RWPE2 (cell line): ENCODE results near the gene GFY.

Source experiments
- ATAC-seq: fragments of 200-7000 bp; cut with Tn5 transposase; 3 replicates; pipeline ENCODE4 v1.9.1; 2021; ENCODE audit warnings: low read depth
- DNase-seq: peaks from one replicate; pipeline ENCODE4 v3.0.0-alpha.2; 2020; ENCODE audit warnings: low spot score
- H3K27ac ChIP-seq: fragments of 450-650 bp; 2 replicates; pipeline ENCODE4 v1.5.1; 2017; ENCODE audit warnings: mild to moderate bottlenecking; ENCODE audit not compliant: poor library complexity, severe bottlenecking
- H3K27me3 ChIP-seq: fragments of 250-450 bp; sonication (Bioruptor Pico); 2 replicates; pipeline ENCODE4 v1.5.1; 2021; ENCODE audit warnings: mild to moderate bottlenecking, moderate library complexity; ENCODE audit not compliant: insufficient read depth, poor library complexity, severe bottlenecking
- H3K36me3 ChIP-seq: fragments of 250-450 bp; sonication (Bioruptor Pico); 2 replicates; pipeline ENCODE4 v1.5.1; 2020; ENCODE audit warnings: low read depth, mild to moderate bottlenecking, moderate library complexity
- H3K4me1 ChIP-seq: fragments of 250-450 bp; sonication (Bioruptor Pico); 2 replicates; pipeline ENCODE4 v1.5.1; 2021; ENCODE audit warnings: mild to moderate bottlenecking, moderate library complexity; ENCODE audit not compliant: insufficient read depth, poor library complexity, severe bottlenecking
- H3K4me3 ChIP-seq: fragments of 250-450 bp; sonication (Bioruptor Pico); 2 replicates; pipeline ENCODE4 v1.5.1; 2021; ENCODE audit warnings: mild to moderate bottlenecking, moderate library complexity; ENCODE audit not compliant: severe bottlenecking
- H3K9me3 ChIP-seq: fragments of 250-450 bp; sonication (Bioruptor Pico); 2 replicates; pipeline ENCODE4 v1.5.1; 2021; ENCODE audit warnings: mild to moderate bottlenecking, moderate library complexity; ENCODE audit not compliant: severe bottlenecking
- TF ChIP-seq, protein P1 (sequence below): fragments of 450-650 bp; IDR thresholded peaks from one replicate; pipeline ENCODE4 v1.5.1; 2017; ENCODE audit warnings: mild to moderate bottlenecking, moderate library complexity; ENCODE audit not compliant: poor library complexity, severe bottlenecking

The GFY gene

DNA sequence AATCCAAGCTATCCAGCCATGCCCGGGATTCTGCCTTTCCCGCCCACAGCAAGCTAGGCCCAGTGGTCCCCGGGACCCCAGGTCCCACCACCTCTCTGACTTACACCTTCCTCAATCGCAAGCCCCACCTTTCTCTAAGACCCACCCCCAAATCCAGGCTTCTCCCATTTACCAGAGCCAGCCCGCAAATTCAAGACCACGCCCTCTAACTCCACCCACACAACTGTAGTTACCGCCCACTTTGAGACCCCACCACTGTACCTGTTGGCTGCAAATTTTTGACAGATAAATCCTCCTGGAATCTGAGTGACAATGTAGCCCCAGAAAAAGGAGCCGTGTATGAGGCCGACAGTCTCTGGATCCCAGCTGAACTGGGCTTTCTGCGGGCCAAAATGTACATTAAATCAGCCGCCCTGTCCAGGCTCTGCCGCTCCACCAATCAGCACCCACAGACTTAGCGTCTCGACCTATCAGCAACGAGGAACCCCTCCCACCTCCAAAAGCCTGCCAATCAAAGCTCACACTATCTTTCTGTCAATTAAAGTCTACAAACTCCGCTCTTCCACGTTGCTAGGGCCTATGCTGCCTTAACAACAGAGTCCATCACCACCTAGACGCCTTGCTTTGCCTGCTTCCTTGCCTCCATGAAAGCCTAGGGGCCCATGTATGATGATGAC lies 9.9 kb downstream of the GFY start:
- peaks cover 94% of the 10 kb centered on the region for H3K27me3 ChIP-seq
- ATAC-seq (no peak), DNase-seq (no peak)
- no peak overlapping the region for H3K4me3 ChIP-seq
- no peaks in the 10 kb centered on the region for H3K36me3 ChIP-seq
- no peaks in the 10 kb centered on the region for H3K9me3 ChIP-seq
- TF ChIP-seq, protein P1, sequence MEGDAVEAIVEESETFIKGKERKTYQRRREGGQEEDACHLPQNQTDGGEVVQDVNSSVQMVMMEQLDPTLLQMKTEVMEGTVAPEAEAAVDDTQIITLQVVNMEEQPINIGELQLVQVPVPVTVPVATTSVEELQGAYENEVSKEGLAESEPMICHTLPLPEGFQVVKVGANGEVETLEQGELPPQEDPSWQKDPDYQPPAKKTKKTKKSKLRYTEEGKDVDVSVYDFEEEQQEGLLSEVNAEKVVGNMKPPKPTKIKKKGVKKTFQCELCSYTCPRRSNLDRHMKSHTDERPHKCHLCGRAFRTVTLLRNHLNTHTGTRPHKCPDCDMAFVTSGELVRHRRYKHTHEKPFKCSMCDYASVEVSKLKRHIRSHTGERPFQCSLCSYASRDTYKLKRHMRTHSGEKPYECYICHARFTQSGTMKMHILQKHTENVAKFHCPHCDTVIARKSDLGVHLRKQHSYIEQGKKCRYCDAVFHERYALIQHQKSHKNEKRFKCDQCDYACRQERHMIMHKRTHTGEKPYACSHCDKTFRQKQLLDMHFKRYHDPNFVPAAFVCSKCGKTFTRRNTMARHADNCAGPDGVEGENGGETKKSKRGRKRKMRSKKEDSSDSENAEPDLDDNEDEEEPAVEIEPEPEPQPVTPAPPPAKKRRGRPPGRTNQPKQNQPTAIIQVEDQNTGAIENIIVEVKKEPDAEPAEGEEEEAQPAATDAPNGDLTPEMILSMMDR = no peak
- no peak overlapping the region for H3K27ac ChIP-seq
- H3K4me1 ChIP-seq = no peaks in the 10 kb centered on the region

DNA sequence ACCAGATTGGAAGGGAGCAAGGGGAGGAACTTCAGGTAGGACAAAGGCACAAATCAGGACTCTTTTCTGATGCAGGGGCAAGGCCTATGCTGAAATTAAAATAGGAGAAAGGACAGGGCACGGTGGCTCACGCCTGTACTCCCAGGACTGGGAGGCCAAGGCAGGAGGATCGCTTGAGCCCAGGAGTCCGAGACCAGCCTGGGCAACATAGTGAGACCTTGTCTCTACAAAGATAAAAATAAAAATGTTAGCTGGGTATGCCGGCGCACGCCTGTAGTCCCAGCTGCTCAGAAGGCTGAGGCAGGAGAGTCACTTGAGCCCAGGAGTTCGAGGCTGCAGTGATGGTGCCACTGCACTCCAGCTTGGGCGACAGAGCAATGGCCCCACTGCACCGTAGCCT lies 10.5 kb downstream of the GFY start:
- Histone ChIP-seq H3K4me1 (no peaks in the 10 kb centered on the region), H3K27ac (no peak overlapping the region), H3K36me3 (no peaks in the 10 kb centered on the region), H3K27me3 (peaks cover 96% of the 10 kb centered on the region), H3K4me3 (no peak overlapping the region), H3K9me3 (no peaks in the 10 kb centered on the region)
- no peak for DNase-seq
- TF ChIP-seq, protein P1 = no peak
- ATAC-seq = no peak

DNA sequence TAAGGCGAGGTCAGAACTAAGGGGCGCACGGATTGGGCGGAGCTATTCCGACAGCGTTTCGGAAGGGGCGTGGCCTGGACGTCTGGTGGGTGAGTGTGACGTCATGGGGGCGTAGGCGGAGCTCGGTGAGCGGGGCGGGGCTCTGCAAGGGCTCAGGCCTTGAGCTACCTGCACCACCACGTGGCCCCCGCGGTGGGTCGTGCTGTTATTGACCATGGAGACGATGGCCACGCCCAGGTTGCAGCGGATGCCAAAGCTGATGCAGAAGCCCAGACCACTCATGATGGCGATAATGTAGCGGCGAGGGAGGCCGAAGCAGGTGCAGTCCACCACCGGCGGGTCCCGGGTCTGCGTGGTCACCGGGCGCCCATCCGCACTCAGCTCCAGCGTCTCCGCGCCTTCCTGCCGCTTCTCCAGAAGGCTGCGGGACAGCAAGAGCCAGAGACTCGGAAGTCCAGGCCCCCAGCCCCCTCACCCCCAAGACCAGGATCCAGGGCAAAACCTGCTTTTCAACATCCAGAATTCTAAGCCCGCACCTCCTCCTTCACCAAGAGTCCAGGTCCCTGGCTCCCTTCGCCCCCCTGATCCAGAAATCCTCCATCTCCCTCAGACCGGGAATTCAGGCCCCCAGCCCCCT lies 11.3 kb downstream of the GFY start:
- no peak overlapping the region for H3K4me3 ChIP-seq
- peaks cover 95% of the 10 kb centered on the region for H3K27me3 ChIP-seq
- no peak for ATAC-seq
- no peak for DNase-seq
- no peaks in the 10 kb centered on the region for H3K9me3 ChIP-seq
- TF ChIP-seq, protein P1 = no peak
- H3K4me1 ChIP-seq = no peaks in the 10 kb centered on the region
- H3K27ac ChIP-seq = no peak overlapping the region
- H3K36me3 ChIP-seq = no peaks in the 10 kb centered on the region

DNA sequence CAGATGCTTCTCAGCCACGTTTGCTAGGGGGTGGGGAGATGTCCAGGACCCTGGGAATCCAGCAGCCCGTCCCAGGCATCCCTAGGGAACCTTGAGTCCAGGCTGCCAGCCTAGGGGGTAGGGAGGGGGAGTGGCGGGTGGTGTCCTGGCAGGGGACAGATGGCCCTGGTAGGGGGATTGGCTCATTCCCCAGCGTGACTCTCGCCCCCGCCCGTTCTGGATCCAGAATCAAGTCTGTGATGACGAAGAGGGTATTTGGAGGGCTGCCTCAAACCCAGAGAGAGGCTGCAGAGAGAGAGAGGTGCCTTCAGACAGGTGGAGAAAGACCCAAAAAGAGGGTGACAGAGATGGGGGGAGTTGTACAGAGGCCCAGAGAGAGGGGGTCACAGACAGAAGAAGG lies 12.0 kb downstream of the GFY start:
- Histone ChIP-seq H3K27me3 (peaks cover 95% of the 10 kb centered on the region), H3K27ac (no peak overlapping the region), H3K4me1 (no peaks in the 10 kb centered on the region), H3K9me3 (no peaks in the 10 kb centered on the region), H3K4me3 (no peak overlapping the region), H3K36me3 (no peaks in the 10 kb centered on the region)
- TF ChIP-seq, protein P1 = no peak
- DNase-seq (no peak), ATAC-seq (no peak)

DNA sequence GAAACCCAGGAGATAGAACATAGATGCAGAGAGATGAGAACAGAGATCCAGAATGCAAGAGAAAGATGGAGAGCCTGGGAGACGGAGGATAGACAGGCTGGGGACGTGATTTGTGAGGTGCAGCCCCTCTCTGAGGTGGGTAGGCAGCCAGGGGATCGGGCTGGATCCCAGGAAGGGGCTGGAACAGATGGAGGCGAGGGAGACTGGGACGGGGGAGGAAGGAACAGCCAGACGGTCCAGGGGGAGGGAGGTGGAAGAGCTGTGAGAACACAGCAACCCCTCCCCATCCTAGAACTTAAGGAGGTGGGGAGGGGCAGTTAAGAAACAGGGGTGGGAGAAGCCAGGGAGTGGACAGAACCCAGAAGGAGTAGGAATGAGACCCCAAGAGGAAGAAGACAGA lies 13.1 kb downstream of the GFY start:
- no peaks in the 10 kb centered on the region for H3K9me3 ChIP-seq
- H3K36me3 ChIP-seq = no peaks in the 10 kb centered on the region
- DNase-seq (no peak), ATAC-seq (no peak)
- H3K27me3 ChIP-seq = peaks cover 87% of the 10 kb centered on the region
- no peaks in the 10 kb centered on the region for H3K4me1 ChIP-seq
- H3K4me3 ChIP-seq = no peak overlapping the region
- TF ChIP-seq, protein P1 = no peak
- no peak overlapping the region for H3K27ac ChIP-seq
